HepG2 (cell line): ENCODE measurements around the gene TMEM97. TPM values are rescaled to one million over a fixed set of nuclear protein-coding genes. Genes with fewer than 3 reads are reported as not detected.

ENCODE experiments used
- FOXP4 ChIP-seq: sonication (generic); formaldehyde crosslinking; IDR thresholded peaks from 2 replicates; pipeline ENCODE4 v1.4.0; 2020; ENCODE audit warnings: missing genetic modification reagents
- GPN1 ChIP-seq: sonication (generic); formaldehyde crosslinking; IDR thresholded peaks from 2 replicates; pipeline ENCODE4 v1.5.1; 2020; ENCODE audit warnings: missing genetic modification reagents, borderline replicate concordance
- KDM5B ChIP-seq: sonication (generic); formaldehyde crosslinking; IDR thresholded peaks from 2 replicates; pipeline ENCODE4 v1.4.0; 2020; ENCODE audit warnings: missing genetic modification reagents, mild to moderate bottlenecking, borderline replicate concordance
- MAFG ChIP-seq: sonication (generic); formaldehyde crosslinking; IDR thresholded peaks from 2 replicates; pipeline ENCODE4 v1.5.1; 2020; ENCODE audit warnings: mild to moderate bottlenecking, missing genetic modification reagents
- NFKB2 ChIP-seq: sonication (generic); formaldehyde crosslinking; IDR thresholded peaks from 2 replicates; pipeline ENCODE4 v1.4.0; 2020; ENCODE audit warnings: missing genetic modification reagents, borderline replicate concordance
- NKX3-1 ChIP-seq: sonication (generic); formaldehyde crosslinking; IDR thresholded peaks from 2 replicates; pipeline ENCODE4 v1.5.0; 2020; ENCODE audit warnings: missing genetic modification reagents
- NRL ChIP-seq: sonication (generic); formaldehyde crosslinking; IDR thresholded peaks from 2 replicates; pipeline ENCODE4 v1.5.0; 2020; ENCODE audit warnings: missing genetic modification reagents, mild to moderate bottlenecking, moderate library complexity, borderline replicate concordance
- SP1 ChIP-seq, 2 experiments: fragments of 450-650 bp in 1 of 2; sonication (generic) in 1 of 2; formaldehyde crosslinking in 1 of 2; IDR thresholded peaks; 2 replicates each; pipeline versions ENCODE4 v1.4.0 to v1.6.1; 2016 to 2020; ENCODE audit warnings: missing genetic modification reagents in 1 of 2
- TCF12 ChIP-seq, 2 experiments: fragments of 450-650 bp in 1 of 2; sonication (generic) in 1 of 2; formaldehyde crosslinking in 1 of 2; IDR thresholded peaks; 2 replicates each; pipeline versions ENCODE4 v1.6.1 to v1.8.0; 2017 to 2022; ENCODE audit warnings: antibody characterized with exemption in 1 of 2, mild to moderate bottlenecking in 1 of 2, missing genetic modification reagents in 1 of 2, moderate library complexity in 1 of 2
- TRAFD1 ChIP-seq: sonication (generic); formaldehyde crosslinking; IDR thresholded peaks from 2 replicates; pipeline ENCODE4 v1.5.1; 2020; ENCODE audit warnings: missing genetic modification reagents, mild to moderate bottlenecking, borderline replicate concordance
- ZNF317 ChIP-seq: sonication (generic); formaldehyde crosslinking; IDR thresholded peaks from 2 replicates; pipeline ENCODE4 v1.5.0; 2020; ENCODE audit warnings: mild to moderate bottlenecking, missing genetic modification reagents
- ZNF350 ChIP-seq: sonication (generic); formaldehyde crosslinking; IDR thresholded peaks from 2 replicates; pipeline ENCODE4 v1.4.0; 2020; ENCODE audit warnings: mild to moderate bottlenecking, low read depth, missing genetic modification reagents, borderline replicate concordance
- ZNF574 ChIP-seq: sonication (generic); formaldehyde crosslinking; IDR thresholded peaks from 2 replicates; pipeline ENCODE4 v1.4.0; 2020; ENCODE audit warnings: missing genetic modification reagents
- ZNF589 ChIP-seq: sonication (generic); formaldehyde crosslinking; conservative IDR thresholded peaks from 2 replicates; pipeline ENCODE4 v1.8.0; 2022; ENCODE audit warnings: mild to moderate bottlenecking, moderate library complexity, missing genetic modification reagents
- ZNF766 ChIP-seq: sonication (generic); formaldehyde crosslinking; IDR thresholded peaks from 2 replicates; pipeline ENCODE4 v1.5.0; 2020; ENCODE audit warnings: missing genetic modification reagents, borderline replicate concordance
- ZSCAN5A ChIP-seq: sonication (generic); formaldehyde crosslinking; IDR thresholded peaks from 2 replicates; pipeline ENCODE4 v1.8.0; 2022; ENCODE audit warnings: mild to moderate bottlenecking, missing genetic modification reagents, borderline replicate concordance
- polyA plus RNA-seq, 8 experiments: library from polyadenylated mRNA; depleted of rRNA in 3 of 8; stranded (reverse) in 7 of 8; unstranded in 1 of 8; fragments of >200 nt; fragmentation: Illumina TruSeq in 4 of 8; extraction: Trizol in 4 of 8; gene quantifications; 2 replicates each; pipeline versions ENCODE4 v1.2.1 to v1.2.3, GENCODE V29; 2011 to 2016; ENCODE audit warnings: low read depth in 4 of 8, missing spikeins in 1 of 8, mixed read lengths in 1 of 8; ENCODE audit not compliant: insufficient read depth in 1 of 8
- total RNA-seq, 5 experiments: library from RNA; depleted of rRNA; stranded (reverse); fragments of >200 nt; fragmentation: Illumina TruSeq; extraction: Trizol; gene quantifications; 2 replicates each; pipeline ENCODE4 v1.2.3, GENCODE V29; 2016; ENCODE audit warnings: low read depth in 1 of 5

Gene TMEM97
- total and polyA plus RNA-seq, 2 of the 13 experiments (the other 11 are each of a cell fraction or from before 2014, with no cell fraction given) = 69.6 to 137 TPM

- peak; percentile 78 for TF ChIP-seq FOXP4 (CRISPR knock-in tag)
- TF ChIP-seq ZNF766 (CRISPR knock-in tag) = peak; percentile 67; the same call in 1 of the 2 replicates
- TF ChIP-seq ZNF574 (CRISPR knock-in tag) = peak; percentile 96
- peak; percentile 69; the same call in 1 of the 2 replicates for TF ChIP-seq KDM5B (CRISPR knock-in tag)
- TF ChIP-seq TRAFD1 = no peak; the same call in 1 of the 2 replicates
- TF ChIP-seq MAFG (CRISPR knock-in tag) = no peak
- peak; percentile 69; the same call in 1 of the 2 replicates for TF ChIP-seq NFKB2 (CRISPR knock-in tag)
- 0 out of 2 replicates have a peak, but pooled peaks have one; percentile 14 for TF ChIP-seq NRL (CRISPR knock-in tag)
- TF ChIP-seq ZNF317 = peak; percentile 79; the same call in 1 of the 2 replicates
- no peak for TF ChIP-seq ZSCAN5A (CRISPR knock-in tag)
- TF ChIP-seq GPN1 (CRISPR knock-in tag) = no peak
- TF ChIP-seq NKX3-1 (CRISPR knock-in tag) = peak; percentile 83
- no peak for TF ChIP-seq TCF12 (IDR thresholded peaks at IDR 0.05)
- peak; percentile 6; the same call in 1 of the 2 replicates for TF ChIP-seq TCF12 (CRISPR knock-in tag; IDR thresholded peaks at IDR 0.05)
- no peak for TF ChIP-seq ZNF589 (CRISPR knock-in tag)
- peak; percentile 96; the same call in 1 of the 2 replicates for TF ChIP-seq ZNF350 (CRISPR knock-in tag)
- TF ChIP-seq SP1 (IDR thresholded peaks at IDR 0.05) = no peak
- peak; percentile 35; the same call in 1 of the 2 replicates for TF ChIP-seq SP1 (CRISPR knock-in tag; IDR thresholded peaks at IDR 0.05)
Observed at GRCh38 chr17:28335201-28335958, 16.4 kb downstream of the TMEM97 start, which contains the start of the genes IFT20 and TNFAIP1 (continued).
